ENCODE measurements around the gene PDGFRA.
"Not testable (repeated sequence)": the region's sequence is repeated elsewhere in the genome, so short reads cannot be mapped to it uniquely, and the experiment has no call there.

PDGFRA gene

DNA sequence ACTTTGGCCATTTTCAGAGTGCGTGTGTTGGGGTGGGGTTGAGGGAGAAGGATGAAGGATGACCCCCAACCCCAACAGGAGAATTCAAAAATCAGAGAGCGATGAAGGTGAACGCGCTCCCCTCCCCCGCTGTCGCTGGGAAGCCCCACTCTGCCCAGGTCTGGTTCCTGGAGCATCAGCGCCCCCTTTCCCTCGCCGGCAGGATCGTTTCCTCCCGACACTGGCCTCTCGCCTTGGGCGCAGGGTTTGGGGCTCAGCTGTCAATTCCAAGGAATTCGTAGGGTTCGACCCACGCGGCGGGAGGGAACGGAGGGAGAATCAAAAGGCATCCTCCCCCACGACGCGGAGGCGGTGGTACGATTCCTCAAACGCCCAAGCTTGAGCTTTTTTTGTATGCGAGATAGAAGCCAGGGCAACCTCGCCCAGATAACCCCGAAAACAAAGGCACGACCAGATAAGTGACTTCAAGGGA is 1.0 kb upstream of the PDGFRA start:
- no peak for DNase-seq

DNA sequence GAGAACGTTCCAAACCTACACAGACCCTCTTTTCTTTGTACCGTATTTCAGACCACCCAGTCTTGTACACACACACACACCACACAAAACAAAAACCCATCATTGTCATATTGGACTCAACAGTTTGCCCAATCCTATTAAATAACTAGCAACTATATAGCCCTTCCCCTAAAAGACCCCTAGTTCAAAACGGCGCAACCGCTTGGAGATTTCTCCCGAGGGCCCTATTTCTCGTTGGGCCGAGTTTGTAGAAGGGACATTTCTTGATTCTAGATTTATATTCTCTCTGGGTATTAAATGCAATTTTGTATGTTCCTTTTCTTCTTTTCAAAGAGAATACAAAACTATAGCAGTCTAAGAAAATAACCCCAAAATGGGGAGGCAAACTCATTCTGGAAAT is 547 bp upstream of the PDGFRA start:
- no peak for DNase-seq

- no peak for DNase-seq
Measured at GRCh38 chr4:54229631-54230483, 764 bp downstream of the PDGFRA start.

- no peak for DNase-seq
Measured at GRCh38 chr4:54230484-54231418, 1.7 kb downstream of the PDGFRA start.

GRCh38 chr4:54231419-54231767 is 2.3 kb downstream of the PDGFRA start:
- DNase-seq: no peak

GRCh38 chr4:54231768-54232688 is 2.9 kb downstream of the PDGFRA start:
- DNase-seq: no peak

DNA sequence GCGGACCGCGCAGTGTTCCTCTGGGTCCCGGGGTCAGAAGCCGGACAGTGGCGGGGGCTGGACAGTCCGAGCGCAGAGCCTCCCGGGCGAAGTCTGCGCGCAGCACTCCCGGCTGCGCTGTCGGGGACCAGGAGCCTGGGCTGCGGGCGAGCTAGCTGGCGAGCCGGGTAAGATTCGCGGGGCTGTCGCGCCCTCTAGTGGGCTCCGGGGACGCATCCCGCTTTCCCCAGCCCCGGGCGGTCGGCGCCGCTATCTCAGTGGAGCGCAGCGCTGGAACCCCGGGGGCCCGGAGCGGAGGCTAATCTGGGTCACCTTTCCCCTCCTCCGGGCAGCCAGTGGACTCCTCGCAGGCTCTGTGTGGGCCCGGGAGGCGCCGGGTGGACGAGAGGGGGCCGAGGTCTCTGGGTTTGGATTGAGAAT is 4.2 kb downstream of the PDGFRA start:
- peak; percentile 33 for DNase-seq

DNA sequence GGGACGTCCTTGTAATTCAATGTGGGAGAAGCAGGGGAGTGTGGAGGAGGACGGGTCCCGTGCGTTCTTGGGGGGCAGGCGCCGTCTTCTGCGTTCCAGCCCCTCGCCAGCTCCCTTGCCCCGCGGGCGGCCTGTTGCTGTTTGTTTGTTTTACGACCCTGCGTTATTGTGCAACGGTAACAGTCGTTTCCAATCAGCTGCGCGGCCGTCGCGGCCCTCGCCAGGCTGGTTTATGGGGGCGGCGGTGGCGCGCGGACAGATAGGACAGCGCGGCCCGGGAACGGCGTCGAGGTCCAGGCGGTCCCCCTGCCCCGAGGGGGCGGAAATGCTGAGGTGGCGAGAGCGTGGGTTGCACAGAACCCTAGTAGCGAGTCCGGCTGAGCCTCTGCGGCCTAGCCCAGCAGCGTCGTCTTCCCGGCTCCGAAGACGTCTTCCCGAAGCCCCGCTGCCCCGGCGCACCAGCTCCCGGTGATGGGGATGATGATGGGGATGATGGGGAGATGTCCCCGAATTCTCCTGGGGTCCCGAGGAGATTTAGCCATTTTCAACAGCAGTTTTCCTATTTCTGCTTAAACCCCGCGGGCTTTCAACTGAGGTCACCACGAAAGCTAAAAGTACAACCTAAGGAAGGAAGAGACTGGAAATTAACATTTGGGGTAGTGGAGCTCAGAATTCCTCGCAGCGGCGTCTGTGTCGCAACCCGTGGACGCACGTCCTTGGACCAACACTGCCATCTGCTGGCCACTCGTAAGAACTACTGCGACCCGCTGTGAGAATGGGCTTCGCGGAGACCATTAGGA is 4.8 kb downstream of the PDGFRA start:
- DNase-seq: no peak

- DNase-seq: no peak
Measured at GRCh38 chr4:54234497-54235205, 5.6 kb downstream of the PDGFRA start.

- DNase-seq: not testable (repeated sequence)
Measured at GRCh38 chr4:54236316-54236715, 7.2 kb downstream of the PDGFRA start.

DNA sequence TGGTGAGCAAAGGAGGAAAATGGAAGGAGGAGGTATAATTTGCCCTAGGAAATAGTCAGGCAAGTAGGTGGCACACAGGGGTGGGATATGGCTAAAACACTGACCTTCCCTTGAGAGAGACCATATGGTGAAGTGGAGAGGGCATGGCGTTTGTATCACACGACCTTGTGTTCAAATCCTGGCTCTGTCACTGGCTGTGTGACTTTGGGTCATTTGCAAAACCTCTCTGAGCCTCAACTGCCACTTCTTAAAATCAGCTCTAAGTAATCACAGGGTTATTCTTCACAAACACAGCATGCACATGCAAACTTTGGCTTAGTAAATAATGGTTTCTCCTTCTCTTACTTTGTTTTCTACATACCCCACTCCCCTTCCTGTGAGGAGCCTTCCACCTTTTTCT is 8.7 kb downstream of the PDGFRA start:
- DNase-seq: no peak

- no peak for DNase-seq
Measured at GRCh38 chr4:54238389-54238788, 9.3 kb downstream of the PDGFRA start.

DNA sequence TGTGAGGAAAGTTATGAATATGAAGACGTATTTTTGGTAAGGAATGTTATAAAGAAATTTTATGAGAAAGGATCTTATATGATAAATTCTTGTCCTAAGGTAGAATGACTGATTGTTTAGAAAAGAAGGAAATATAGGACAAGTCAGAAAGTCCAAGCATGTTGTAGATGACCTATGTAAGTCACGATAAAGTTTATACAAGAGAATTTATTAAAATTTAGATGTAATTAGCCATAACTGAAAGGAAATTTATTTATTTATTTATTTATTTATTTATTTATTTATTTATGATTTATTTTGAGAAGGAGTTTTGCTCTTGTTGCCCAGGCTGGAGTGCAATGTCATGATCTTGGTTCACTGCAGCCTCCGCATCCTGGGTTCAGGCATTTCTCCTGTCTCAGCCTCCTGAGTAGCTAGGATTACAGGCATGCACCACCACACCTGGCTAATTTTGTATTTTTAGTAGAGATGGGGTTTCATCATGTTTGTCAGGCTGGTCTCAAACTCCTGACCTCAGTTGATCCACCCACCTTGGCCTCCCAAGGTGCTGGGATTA is 12.3 kb downstream of the PDGFRA start:
- not testable (repeated sequence) for DNase-seq

DNA sequence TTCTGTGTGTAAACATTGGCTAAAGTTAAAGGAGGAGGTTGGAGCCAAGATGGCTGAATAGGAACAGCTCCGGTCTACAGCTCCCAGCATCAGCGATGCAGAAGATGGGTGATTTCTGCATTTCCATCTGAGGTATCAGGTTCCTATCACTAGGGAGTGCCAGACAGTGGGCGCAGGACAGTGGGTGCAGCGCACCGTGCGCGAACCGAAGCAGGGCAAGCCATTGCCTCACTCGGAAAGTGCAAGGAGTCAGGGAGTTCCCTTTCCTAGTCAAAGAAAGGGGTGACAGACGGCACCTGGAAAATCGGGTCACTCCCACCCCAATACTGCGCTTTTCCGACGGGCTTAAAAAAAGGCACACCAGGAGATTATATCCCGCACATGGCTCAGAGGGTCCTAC is 14.4 kb downstream of the PDGFRA start:
- not testable (repeated sequence) for DNase-seq

DNA sequence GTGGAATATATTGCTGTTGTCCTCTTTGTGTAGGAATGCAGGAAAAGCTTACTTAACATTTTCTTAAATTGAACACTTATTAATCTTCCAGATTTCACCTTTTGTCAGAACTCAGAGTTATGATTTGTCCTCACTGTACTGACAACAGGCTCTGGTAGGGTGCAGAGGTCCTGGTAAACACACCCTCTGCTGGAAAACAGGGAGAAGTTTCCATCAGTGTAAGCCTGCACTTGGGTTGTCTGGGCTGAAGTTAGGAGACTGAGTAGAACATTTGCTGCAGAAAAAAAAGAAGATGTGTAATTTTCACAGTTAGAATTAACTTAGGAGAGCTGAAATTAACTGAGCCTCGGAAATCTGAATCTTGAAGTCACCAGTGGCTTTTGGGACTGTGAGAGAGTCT is 23.2 kb downstream of the PDGFRA start:
- not testable (repeated sequence) for DNase-seq

DNA sequence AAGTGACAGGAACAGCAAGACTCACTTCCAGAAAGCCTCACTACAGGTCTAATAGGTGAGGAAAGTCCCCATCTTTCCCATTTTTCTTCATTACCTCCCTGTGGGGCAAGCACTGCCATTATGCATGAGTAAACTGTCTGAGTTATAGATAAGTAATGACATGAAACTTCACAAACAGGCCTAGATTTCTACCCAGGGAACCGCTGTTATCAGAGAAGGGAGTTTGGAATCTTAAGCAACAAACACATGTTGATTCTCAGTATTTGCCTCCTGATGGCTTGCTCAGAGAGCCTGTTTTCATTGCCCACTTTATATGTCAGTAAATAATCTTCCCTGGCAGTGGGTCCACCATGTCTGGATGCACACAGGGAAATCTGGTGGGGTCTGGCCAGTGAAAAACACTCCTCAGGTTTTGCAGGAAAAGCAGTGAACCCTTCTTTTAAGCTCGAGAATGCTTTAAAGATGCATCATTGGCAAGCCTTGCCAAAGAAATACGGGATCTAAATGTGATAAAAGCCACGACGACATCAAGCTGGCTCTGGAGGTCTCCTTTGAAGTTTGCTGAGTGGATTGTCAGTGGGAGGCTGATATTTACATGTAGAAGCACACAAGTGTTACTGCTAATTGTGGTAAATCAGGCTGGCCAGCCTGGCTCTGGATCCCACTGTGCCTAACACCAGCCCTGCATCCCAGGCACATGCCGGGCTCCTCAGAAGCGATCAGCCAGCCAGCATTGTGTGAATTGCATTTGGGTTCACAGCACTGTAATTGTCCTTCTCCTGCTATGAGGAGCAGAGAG is 25.2 kb downstream of the PDGFRA start:
- no peak for DNase-seq

GRCh38 chr4:54254915-54255246 is 25.8 kb downstream of the PDGFRA start:
- DNase-seq: no peak

DNA sequence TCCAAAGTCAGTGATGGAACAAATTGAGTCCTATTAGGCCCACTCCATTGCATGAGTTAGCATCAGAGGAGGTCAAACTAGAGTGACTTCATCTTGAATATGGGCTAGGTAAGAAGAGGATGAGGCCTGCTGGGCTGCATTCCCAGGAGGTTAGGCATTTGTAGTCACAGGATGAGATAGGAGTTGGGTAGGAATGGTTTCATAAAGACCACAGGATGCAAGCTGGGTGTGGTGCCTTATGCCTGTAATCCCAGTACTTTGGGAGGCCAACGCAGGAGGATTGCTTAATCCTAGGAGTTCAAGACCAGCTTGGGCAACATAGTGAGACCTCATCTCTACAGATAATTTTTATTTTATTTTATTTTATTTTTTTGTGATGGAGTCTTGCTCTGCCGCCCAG is 26.8 kb downstream of the PDGFRA start:
- DNase-seq: no peak

GRCh38 chr4:54256491-54257486 is 27.7 kb downstream of the PDGFRA start:
- no peak for DNase-seq

Data from NCI-H2081 treated with DMSO at 0.1 percent for 48 hours (cell line).